ENCODE measurements around the gene UTS2B. TPM values are rescaled to one million over a fixed set of nuclear protein-coding genes. Genes with fewer than 3 reads are reported as not detected.

The UTS2B gene
- total RNA-seq, 4 donors from 2014 or later: 0.27 to 3.4 (median 2.2) TPM; not detected in 1

GRCh38 chr3:191340966-191341365, 10.6 kb upstream of the UTS2B start:
- Histone ChIP-seq H3K4me1 (peaks cover 11 to 74% (median 27%) of the 10 kb centered on the region in 4 donors), H3K27ac (no peak overlapping the region), H3K4me3 (no peak overlapping the region), H3K9me3 (no peaks in the 10 kb centered on the region), H3K27me3 (no peaks in the 10 kb centered on the region), H3K36me3 (no peaks in the 10 kb centered on the region)
- TF ChIP-seq EP300 (IDR thresholded peaks at IDR 0.05; ENCODE audit: low read depth): no peak
- no peak for TF ChIP-seq POLR2AphosphoS5 (IDR thresholded peaks at IDR 0.05)
- no peak for TF ChIP-seq POLR2A (IDR thresholded peaks at IDR 0.05)
- no peak for TF ChIP-seq CTCF (IDR thresholded peaks at IDR 0.05)
- 97 to 100% methylated on average over 1 of the region's 1 CpG for WGBS, 2 donors (ENCODE audit: low coverage in 1 of 2)
- in situ Hi-C loops (cut with MboI; ENCODE audit: low pct_ligation_motif_present in 1 of 4, low pct_unique_long_range_greater_than_20kb in 1 of 4, low sequenced_read_pairs in 3 of 4): no loop called here
- no peak for DNase-seq
- intact Hi-C loops (cut with DNase I; ENCODE audit: low total_unique reads): no loop called here

GRCh38 chr3:191340351-191340750, 10.0 kb upstream of the UTS2B start:
- intact Hi-C loops (cut with DNase I; ENCODE audit: low total_unique reads) (no loop called here), in situ Hi-C loops (cut with MboI; ENCODE audit: low pct_ligation_motif_present in 1 of 4, low pct_unique_long_range_greater_than_20kb in 1 of 4, low sequenced_read_pairs in 3 of 4) (no loop called here)
- H3K36me3 ChIP-seq: no peaks in the 10 kb centered on the region
- DNase-seq: no peak
- no peaks in the 10 kb centered on the region for H3K9me3 ChIP-seq
- TF ChIP-seq CTCF (IDR thresholded peaks at IDR 0.05) (no peak), POLR2A (IDR thresholded peaks at IDR 0.05) (no peak), EP300 (IDR thresholded peaks at IDR 0.05; ENCODE audit: low read depth) (no peak), POLR2AphosphoS5 (IDR thresholded peaks at IDR 0.05) (no peak)
- WGBS, 2 donors (ENCODE audit: low coverage in 1 of 2): 72 to 100% methylated on average over 2 of the region's 2 CpGs
- H3K4me3 ChIP-seq: no peak overlapping the region
- H3K27me3 ChIP-seq: no peaks in the 10 kb centered on the region
- no peak overlapping the region for H3K27ac ChIP-seq
- peaks cover 11 to 70% (median 24%) of the 10 kb centered on the region in 4 donors for H3K4me1 ChIP-seq

GRCh38 chr3:191339316-191339917, 9.1 kb upstream of the UTS2B start:
- TF ChIP-seq POLR2A (IDR thresholded peaks at IDR 0.05): no peak
- TF ChIP-seq EP300 (IDR thresholded peaks at IDR 0.05; ENCODE audit: low read depth): no peak
- TF ChIP-seq CTCF (IDR thresholded peaks at IDR 0.05): no peak
- no peak for TF ChIP-seq POLR2AphosphoS5 (IDR thresholded peaks at IDR 0.05)
- H3K27me3 ChIP-seq: no peaks in the 10 kb centered on the region
- in situ Hi-C loops (cut with MboI; ENCODE audit: low pct_ligation_motif_present in 1 of 4, low pct_unique_long_range_greater_than_20kb in 1 of 4, low sequenced_read_pairs in 3 of 4): no loop called here
- H3K4me3 ChIP-seq: no peak overlapping the region
- DNase-seq: no peak
- intact Hi-C loops (cut with DNase I; ENCODE audit: low total_unique reads): no loop called here
- 48 to 70% methylated on average over 3 of the region's 3 CpGs for WGBS, 2 donors (ENCODE audit: low coverage in 1 of 2)
- H3K27ac ChIP-seq: no peak overlapping the region
- no peaks in the 10 kb centered on the region for H3K36me3 ChIP-seq
- H3K9me3 ChIP-seq: no peaks in the 10 kb centered on the region
- peaks cover 8 to 74% (median 25%) of the 10 kb centered on the region in 4 donors for H3K4me1 ChIP-seq

GRCh38 chr3:191338177-191338488, 7.8 kb upstream of the UTS2B start:
- Histone ChIP-seq H3K27me3 (no peaks in the 10 kb centered on the region), H3K4me1 (peaks cover 11 to 76% (median 26%) of the 10 kb centered on the region in 4 donors), H3K27ac (peak overlapping the region in 2 of 4 donors; percentile 7 to 18), H3K9me3 (no peaks in the 10 kb centered on the region), H3K36me3 (no peaks in the 10 kb centered on the region), H3K4me3 (no peak overlapping the region)
- in situ Hi-C loops (cut with MboI; ENCODE audit: low pct_ligation_motif_present in 1 of 4, low pct_unique_long_range_greater_than_20kb in 1 of 4, low sequenced_read_pairs in 3 of 4) (no loop called here), intact Hi-C loops (cut with DNase I; ENCODE audit: low total_unique reads) (no loop called here)
- WGBS, 2 donors (ENCODE audit: low coverage in 1 of 2): 83 to 89% methylated on average over 4 of the region's 4 CpGs
- no peak for TF ChIP-seq POLR2A (IDR thresholded peaks at IDR 0.05)
- TF ChIP-seq CTCF (IDR thresholded peaks at IDR 0.05): no peak
- no peak for TF ChIP-seq EP300 (IDR thresholded peaks at IDR 0.05; ENCODE audit: low read depth)
- TF ChIP-seq POLR2AphosphoS5 (IDR thresholded peaks at IDR 0.05): no peak
- DNase-seq: no peak

Data from transverse colon (tissue), 4 donors.